Measurements from ENCODE around the gene LRRC4. TPM values are rescaled to one million over a fixed set of nuclear protein-coding genes. Genes with fewer than 3 reads are reported as not detected.

The LRRC4 gene
- polyA plus RNA-seq, 3 donors = 7.3 to 8.7 (median 8.4) TPM

GRCh38 chr7:128059143-128059988 is 28.1 kb upstream of the LRRC4 start:
- no peak for DNase-seq (ENCODE audit: low read depth in 3 of 3, low spot score in 2 of 3)

- no peak for DNase-seq (ENCODE audit: low read depth in 3 of 3, low spot score in 2 of 3)
Observed at GRCh38 chr7:128057909-128058308, 26.7 kb upstream of the LRRC4 start.

- DNase-seq (ENCODE audit: low read depth in 3 of 3, low spot score in 2 of 3) = no peak
Observed at GRCh38 chr7:128056901-128057300, 25.7 kb upstream of the LRRC4 start.

DNA sequence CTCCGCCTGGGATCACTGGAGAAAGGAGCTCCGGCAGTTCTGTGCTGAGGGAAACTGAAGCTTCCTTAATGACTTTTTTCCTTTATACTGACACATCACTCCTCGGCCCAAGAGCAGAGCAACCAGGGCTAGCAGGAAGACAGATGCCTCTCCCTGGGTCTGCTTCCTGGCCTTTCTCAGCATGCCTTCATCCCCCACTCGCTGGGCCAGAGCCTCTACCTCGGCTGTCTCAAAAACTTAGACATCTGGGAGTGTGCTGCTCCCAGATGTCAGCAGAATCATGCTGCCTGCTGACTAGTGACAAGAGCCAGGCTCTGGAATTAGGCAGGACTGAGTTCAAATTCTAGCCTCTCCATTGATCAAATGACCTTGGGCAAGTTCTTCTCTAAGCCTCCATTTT is 24.4 kb upstream of the LRRC4 start:
- no peak for DNase-seq (ENCODE audit: low read depth in 3 of 3, low spot score in 2 of 3)

DNA sequence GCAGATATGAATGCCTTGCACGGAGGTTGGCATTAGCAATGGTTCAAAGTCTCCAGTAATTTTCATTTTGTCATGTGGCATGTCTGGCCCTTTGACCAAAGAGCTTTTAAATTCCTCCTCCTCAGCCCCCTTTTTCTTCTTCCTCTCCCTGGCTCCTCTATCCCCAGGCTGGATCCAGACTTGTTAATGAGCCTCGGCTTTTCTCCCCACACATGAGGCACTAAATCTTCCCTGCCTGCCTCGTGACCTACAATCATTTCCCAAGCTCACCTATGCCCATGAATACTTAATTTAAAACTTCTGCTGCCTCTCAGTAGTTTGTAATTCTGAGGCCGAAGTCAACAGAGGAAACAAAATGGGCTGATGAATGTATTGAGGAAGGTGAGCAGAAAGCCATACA is 23.3 kb upstream of the LRRC4 start:
- DNase-seq (ENCODE audit: low read depth in 3 of 3, low spot score in 2 of 3) = no peak

- DNase-seq (ENCODE audit: low read depth in 3 of 3, low spot score in 2 of 3) = no peak
Observed at GRCh38 chr7:128053991-128054390, 22.8 kb upstream of the LRRC4 start.

- no peak for DNase-seq (ENCODE audit: low read depth in 3 of 3, low spot score in 2 of 3)
Observed at GRCh38 chr7:128053023-128053422, 21.8 kb upstream of the LRRC4 start.

DNA sequence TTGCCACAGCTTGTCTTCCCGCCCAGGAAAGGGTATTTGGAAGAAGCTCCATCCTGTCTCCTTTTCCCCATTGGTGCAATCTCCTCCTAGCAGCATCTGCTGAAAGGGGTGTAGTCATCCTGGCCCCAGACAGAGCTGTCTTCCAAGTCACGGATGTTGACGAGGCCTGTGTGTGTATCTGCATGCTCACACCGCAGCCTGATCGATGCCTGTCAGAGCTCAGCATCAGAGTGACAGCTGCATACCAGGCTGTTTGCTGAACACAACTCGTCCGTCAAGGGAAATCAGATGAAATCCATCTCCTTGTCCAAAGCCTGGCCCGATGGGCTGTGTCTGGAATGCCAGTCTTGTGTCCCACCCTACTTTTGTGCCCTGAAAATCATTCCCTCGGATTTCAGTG is 21.2 kb upstream of the LRRC4 start:
- DNase-seq (ENCODE audit: low read depth in 3 of 3, low spot score in 2 of 3) = no peak

- DNase-seq (ENCODE audit: low read depth in 3 of 3, low spot score in 2 of 3) = no peak
Observed at GRCh38 chr7:128045766-128046165, 14.5 kb upstream of the LRRC4 start.

DNA sequence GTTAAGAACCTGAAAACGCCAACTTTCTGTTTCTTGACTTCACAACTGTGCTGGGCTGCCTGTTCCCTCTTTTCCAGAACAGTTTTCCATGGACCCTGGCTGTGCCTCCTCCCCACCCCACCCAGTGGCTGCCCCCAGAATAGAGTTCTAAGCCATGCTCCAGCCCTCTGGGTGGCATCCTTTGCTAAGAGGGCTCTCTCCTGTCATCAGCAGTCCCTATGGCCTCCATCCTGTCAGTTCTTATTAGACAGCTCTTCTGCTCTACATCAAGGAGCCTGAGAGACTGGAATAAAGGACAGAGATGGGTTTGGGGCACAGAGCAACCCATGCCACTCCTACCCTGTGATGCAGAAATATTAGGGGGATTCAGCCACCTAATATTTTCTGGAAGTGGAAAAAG is 13.9 kb upstream of the LRRC4 start:
- no peak for DNase-seq (ENCODE audit: low read depth in 3 of 3, low spot score in 2 of 3)

GRCh38 chr7:128044064-128044463 is 12.8 kb upstream of the LRRC4 start:
- no peak for DNase-seq (ENCODE audit: low read depth in 3 of 3, low spot score in 2 of 3)

DNA sequence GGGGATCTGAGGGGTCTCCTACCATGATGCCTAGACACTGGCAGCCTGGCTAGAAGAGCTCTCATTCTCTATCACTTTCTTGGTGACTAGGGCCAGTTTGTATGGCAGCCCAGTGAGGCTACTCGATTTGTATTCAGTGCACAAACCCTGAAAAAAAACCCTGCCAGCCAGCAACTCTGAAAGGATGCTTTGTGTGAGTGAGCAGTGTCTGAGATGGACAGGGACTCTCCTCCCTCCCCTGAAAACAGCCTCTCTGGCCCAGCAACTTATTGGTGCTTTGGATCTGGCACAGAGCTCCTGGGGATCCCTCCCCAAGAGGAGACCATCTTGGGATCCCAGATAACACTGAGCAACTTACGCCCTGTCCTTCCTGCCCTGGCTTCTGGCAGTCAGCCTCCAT is 10.8 kb upstream of the LRRC4 start:
- DNase-seq (ENCODE audit: low read depth in 3 of 3, low spot score in 2 of 3) = no peak

GRCh38 chr7:128041203-128041602 is 10.0 kb upstream of the LRRC4 start:
- DNase-seq (ENCODE audit: low read depth in 3 of 3, low spot score in 2 of 3) = no peak

DNA sequence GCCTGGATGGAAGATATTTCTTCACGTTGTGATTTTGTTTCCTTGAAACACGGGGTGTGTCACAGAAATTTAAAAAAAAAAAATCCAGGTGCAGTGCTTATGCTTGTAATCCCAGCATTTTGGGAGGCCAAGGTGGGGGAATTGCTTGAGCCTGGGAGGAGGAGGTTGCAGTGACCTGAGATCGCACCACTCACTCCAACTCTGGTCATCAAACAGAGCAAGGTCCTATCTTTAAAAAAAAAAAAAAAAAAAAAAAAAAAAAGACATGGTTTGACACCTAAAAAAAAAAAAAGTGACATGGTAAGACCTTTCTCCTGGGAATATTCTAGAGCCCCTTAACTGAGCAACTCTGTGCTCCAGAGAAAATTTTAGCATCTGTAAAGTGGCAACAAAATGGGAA is 9.0 kb upstream of the LRRC4 start:
- DNase-seq (ENCODE audit: low read depth in 3 of 3, low spot score in 2 of 3) = no peak

GRCh38 chr7:128039544-128039953 is 8.3 kb upstream of the LRRC4 start:
- DNase-seq (ENCODE audit: low read depth in 3 of 3, low spot score in 2 of 3) = no peak

DNA sequence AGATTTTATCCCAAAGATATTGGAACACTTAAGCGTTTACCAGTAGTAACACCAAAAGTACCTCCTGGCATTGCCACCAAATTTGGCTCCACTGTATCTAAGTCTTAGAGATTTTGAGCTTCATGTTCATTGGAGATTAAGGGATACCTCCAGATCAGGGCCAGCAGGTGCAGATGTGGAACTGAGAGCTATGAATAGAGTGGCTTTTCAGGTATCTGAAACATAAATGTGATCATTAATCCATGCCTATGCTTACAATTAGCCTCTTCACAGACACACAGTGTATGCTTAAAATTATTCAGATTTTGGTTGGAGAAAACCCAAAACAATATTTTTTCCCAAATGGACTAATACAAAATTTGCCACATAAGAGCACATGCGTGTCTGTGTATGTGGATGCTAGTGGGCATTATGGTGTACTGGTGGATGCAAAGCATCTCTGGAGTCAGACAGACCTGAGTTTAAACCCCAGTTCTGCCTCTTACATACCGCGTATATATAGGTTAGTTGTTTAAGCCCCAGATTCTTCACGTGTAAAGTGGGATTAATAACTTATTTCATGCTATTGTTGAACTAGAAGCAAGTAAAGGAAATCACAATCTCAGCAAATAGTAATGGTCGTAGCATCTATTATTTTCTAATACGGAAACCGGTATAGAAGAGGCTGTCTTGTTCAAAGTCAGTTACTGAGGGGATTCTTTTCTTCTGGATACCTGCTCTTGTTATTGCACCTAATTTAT is 6.8 kb upstream of the LRRC4 start:
- DNase-seq (ENCODE audit: low read depth in 3 of 3, low spot score in 2 of 3) = no peak

- DNase-seq (ENCODE audit: low read depth in 3 of 3, low spot score in 2 of 3) = no peak
Observed at GRCh38 chr7:128037081-128037480, 5.8 kb upstream of the LRRC4 start.

DNA sequence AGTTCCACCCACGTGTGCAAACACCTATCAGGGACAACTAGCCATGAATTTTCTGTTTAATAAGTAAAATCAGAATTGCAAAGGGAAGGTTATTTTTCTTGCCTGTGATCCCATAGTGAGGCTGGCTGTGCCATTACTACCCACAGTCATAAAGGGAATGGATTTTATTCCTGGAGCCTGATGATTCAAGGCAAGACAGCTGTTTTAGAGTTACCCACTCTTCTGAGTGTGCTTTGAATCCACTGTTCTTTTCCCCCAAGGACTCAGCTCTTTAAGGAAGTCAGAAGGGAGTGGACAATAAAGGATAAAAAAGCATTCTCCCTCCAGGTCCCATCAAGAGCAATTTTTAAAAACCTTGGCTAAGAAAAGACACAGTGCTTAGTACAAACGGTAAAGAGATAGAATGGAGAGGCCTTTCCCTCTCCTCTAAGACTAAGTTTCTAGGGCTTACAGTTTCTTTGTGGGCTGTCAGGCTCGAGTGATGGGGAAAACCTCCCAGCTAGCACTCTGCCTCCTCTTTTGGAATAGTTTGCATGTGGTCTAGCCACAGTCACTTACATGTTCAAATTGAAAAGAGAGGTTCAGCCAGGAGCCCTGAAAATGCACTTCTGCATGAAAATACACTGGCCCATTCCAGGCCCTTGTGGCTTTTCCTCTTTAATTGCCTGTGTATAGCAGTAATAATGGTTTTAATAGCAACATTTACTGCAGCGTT is 5.1 kb upstream of the LRRC4 start:
- DNase-seq (ENCODE audit: low read depth in 3 of 3, low spot score in 2 of 3) = no peak

GRCh38 chr7:128035712-128036111 is 4.5 kb upstream of the LRRC4 start:
- DNase-seq (ENCODE audit: low read depth in 3 of 3, low spot score in 2 of 3) = no peak

DNA sequence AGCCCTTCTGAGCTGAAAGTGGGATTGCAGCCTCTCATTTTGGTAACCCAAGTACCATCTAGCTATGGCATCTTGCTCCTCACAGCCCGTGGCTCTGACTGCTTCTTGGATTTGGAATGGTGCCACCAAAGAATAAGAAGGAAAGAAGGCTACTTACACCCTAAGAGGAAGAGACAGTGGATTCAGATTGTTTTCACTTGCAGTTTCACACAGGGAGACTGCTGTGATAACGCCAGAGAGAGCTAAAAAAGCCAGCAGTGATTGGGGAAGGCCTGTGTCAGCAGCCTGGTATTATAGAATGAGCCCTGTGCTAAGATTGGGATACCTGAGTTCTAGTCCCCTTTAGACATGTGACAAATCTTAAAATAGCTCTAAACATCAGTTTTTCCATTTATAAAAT is 3.6 kb upstream of the LRRC4 start:
- no peak for DNase-seq (ENCODE audit: low read depth in 3 of 3, low spot score in 2 of 3)

GRCh38 chr7:128033246-128033645 is 2.0 kb upstream of the LRRC4 start:
- no peak for DNase-seq (ENCODE audit: low read depth in 3 of 3, low spot score in 2 of 3)

All from right renal cortex interstitium (tissue), 3 donors.